Measurements from ENCODE around the gene TTL. TPM values are rescaled to one million over a fixed set of nuclear protein-coding genes. Genes with fewer than 3 reads are reported as not detected.
A peak's percentile ranks its signal among the peaks of the same experiment; 100 is the strongest.

The TTL gene
- polyA plus RNA-seq, 1 experiment, result 26.6 TPM

DNA sequence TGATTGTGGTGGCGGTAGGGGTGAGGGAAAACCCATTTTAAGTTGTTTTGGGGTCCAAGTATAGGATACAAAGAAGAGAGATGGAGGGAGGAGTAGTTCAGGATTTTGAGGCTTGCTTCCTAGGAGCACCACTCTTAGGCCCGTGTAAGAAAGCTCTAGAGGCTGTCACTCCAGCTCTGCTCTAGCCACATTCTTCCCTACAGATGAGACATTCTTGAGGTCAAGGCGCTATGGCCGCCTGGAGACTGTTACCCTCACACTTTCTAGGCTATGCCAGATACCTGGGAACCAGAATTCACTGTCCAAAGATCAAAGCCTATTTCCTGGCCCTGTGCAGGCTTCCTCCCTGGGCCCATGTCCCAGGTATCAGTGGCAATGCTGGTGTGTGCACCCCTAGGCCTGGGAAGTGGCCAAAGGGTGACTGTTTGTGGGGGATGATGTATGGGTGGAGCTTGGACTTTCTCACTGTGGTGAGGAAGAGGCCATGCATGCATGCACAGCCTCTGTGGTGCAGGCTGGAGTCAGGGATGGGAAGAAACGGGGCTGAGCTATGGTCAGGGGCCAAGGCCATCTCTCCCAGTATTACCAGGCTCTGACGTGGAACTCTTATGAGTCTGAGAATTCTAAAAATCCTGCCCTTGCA, 7.0 kb upstream of the TTL start:
- H3K4me3 ChIP-seq (ENCODE audit: low read depth, low read length), result no peak overlapping the region
- no peaks in the 10 kb centered on the region for H3K9me3 ChIP-seq (ENCODE audit: control insufficient read depth, insufficient read depth, low read length)
- H3K27me3 ChIP-seq (ENCODE audit: control insufficient read depth, insufficient read depth, low read length), result no peaks in the 10 kb centered on the region
- H3K27ac ChIP-seq (ENCODE audit: low read depth, low read length), result no peak overlapping the region
- POLR2A ChIA-PET, result no interaction called here
- DNase-seq (ENCODE audit: low read depth, low spot score), result no peak
- TF ChIP-seq, protein P1, sequence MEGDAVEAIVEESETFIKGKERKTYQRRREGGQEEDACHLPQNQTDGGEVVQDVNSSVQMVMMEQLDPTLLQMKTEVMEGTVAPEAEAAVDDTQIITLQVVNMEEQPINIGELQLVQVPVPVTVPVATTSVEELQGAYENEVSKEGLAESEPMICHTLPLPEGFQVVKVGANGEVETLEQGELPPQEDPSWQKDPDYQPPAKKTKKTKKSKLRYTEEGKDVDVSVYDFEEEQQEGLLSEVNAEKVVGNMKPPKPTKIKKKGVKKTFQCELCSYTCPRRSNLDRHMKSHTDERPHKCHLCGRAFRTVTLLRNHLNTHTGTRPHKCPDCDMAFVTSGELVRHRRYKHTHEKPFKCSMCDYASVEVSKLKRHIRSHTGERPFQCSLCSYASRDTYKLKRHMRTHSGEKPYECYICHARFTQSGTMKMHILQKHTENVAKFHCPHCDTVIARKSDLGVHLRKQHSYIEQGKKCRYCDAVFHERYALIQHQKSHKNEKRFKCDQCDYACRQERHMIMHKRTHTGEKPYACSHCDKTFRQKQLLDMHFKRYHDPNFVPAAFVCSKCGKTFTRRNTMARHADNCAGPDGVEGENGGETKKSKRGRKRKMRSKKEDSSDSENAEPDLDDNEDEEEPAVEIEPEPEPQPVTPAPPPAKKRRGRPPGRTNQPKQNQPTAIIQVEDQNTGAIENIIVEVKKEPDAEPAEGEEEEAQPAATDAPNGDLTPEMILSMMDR (IDR thresholded peaks at IDR 0.05; ENCODE audit: low read depth, low read length), result no peak
- CTCF ChIA-PET, result interaction anchor here (1.1 kb wide), 1 partner anchor 466 kb away, joined by 5 read pairs; no protein-coding TSS in a partner anchor

DNA sequence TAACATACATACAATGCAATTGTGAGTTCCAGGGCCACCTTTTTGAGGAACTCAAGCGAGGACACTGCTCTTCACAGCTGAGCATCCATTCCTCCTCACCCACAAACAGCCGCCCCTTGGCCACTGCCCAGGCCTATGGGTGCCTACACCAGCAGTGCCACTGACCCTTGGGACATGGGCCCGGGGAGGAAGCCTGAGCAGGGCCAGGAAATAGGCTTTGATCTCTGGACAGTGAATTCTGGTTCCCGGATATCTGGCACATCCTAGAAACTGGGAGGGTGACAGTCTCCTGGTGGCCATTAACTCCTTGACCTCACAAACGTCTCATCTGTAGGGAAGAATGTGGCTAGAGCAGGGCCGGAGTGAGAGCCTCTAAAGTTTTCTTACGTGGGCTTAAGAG, 5.5 kb upstream of the TTL start:
- Histone ChIP-seq H3K27me3 (ENCODE audit: control insufficient read depth, insufficient read depth, low read length) (no peaks in the 10 kb centered on the region), H3K4me3 (ENCODE audit: low read depth, low read length) (no peak overlapping the region), H3K9me3 (ENCODE audit: control insufficient read depth, insufficient read depth, low read length) (no peaks in the 10 kb centered on the region), H3K27ac (ENCODE audit: low read depth, low read length) (no peak overlapping the region)
- DNase-seq (ENCODE audit: low read depth, low spot score), result no peak
- POLR2A ChIA-PET, result no interaction called here
- CTCF ChIA-PET, result no interaction called here
- TF ChIP-seq, protein P1 (IDR thresholded peaks at IDR 0.05; ENCODE audit: low read depth, low read length), result no peak

DNA sequence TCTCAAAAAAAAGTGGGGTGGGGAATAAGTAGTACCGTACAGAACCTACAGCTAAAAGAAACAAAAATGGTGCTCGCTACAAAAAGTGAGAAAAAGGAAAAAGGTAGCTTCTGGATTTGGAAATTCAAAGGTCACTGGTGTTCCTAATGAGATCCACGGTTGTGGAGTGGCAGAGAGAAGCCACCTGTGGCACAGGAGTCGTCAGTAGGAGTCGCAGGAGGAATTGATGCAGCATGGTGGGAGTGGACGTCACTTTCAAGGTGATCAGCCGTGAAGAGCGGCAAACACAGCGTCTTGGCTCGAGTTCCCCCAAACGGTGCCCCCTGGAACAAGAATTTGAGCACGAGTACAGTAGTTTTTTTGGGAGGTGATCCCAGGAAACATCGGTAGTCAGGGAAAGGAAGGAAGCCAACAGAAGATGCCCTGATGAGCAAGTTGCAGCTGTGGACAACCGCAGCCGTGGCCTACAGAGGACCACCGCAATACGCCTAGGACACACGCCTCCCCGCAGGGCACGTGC, 1.4 kb upstream of the TTL start:
- TF ChIP-seq, protein P1 (IDR thresholded peaks at IDR 0.05; ENCODE audit: low read depth, low read length), result no peak
- CTCF ChIA-PET, result interaction anchor here (0.6 to 1.8 kb wide), 7 partner anchors 13 to 376 kb away, joined by 3 to 8 read pairs (median 4); no protein-coding TSS in a partner anchor
- Histone ChIP-seq H3K27me3 (ENCODE audit: control insufficient read depth, insufficient read depth, low read length) (no peaks in the 10 kb centered on the region), H3K9me3 (ENCODE audit: control insufficient read depth, insufficient read depth, low read length) (no peaks in the 10 kb centered on the region; the same call in 1 of the 2 replicates), H3K4me3 (ENCODE audit: low read depth, low read length) (peak overlapping the region; percentile 88), H3K27ac (ENCODE audit: low read depth, low read length) (peak overlapping the region; percentile 47)
- POLR2A ChIA-PET, result interaction anchor here (0.6 kb wide), 1 partner anchor 36 kb away, joined by 3 read pairs; no protein-coding TSS in a partner anchor
- DNase-seq (ENCODE audit: low read depth, low spot score), result no peak

DNA sequence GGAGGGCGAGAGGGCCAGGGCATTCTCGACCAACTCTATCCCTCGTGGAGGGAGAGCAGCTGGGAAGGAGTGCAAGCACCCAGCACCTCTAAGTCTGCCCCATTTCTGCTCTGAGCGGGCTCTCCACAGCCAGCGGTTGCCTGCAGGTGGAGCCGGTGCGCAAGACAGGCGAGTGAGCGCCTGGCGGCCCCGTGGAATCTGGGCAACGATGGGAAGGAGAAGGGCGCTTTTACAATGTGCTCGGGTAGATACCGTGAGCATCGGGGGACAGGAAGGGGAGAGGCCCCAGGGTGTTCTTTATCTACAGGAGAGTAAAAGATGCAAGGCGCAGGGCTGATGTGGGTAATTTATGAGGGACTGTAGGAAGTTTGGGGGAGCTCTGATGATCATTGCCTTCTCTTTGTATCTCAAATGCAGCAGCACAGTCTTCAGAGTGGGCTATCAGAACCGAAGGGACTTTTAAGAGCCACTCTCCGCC, 867 bp upstream of the TTL start:
- TF ChIP-seq, protein P1 (IDR thresholded peaks at IDR 0.05; ENCODE audit: low read depth, low read length), result peak; percentile 84

More for the DNA sequence above, 867 bp upstream of the TTL start:
- POLR2A ChIA-PET, result interaction anchor here (0.6 kb wide), 1 partner anchor 36 kb away, joined by 3 read pairs; no protein-coding TSS in a partner anchor
- CTCF ChIA-PET, result interaction anchor here (0.6 to 1.8 kb wide), 6 partner anchors 13 to 246 kb away, joined by 3 to 8 read pairs (median 5); no protein-coding TSS in a partner anchor
- H3K27me3 ChIP-seq (ENCODE audit: control insufficient read depth, insufficient read depth, low read length), result no peaks in the 10 kb centered on the region
- H3K27ac ChIP-seq (ENCODE audit: low read depth, low read length), result peak overlapping the region; percentile 47
- no peaks in the 10 kb centered on the region; the same call in 1 of the 2 replicates for H3K9me3 ChIP-seq (ENCODE audit: control insufficient read depth, insufficient read depth, low read length)
- DNase-seq (ENCODE audit: low read depth, low spot score), result peak; percentile 46
- peak overlapping the region; percentile 88 for H3K4me3 ChIP-seq (ENCODE audit: low read depth, low read length)

All from AG04450 (cell line).